ENCODE data around the gene HEBP2.

- TF ChIP-seq CTCF (IDR thresholded peaks at IDR 0.05; ENCODE audit: insufficient read depth, low read depth, low read length) (no peak), EZH2 (IDR thresholded peaks at IDR 0.05; ENCODE audit: insufficient read depth, low read length) (no peak)
Observed at GRCh38 chr6:138397128-138398122, 6.6 kb upstream of the HEBP2 start.

Data from astrocyte (in vitro differentiated cells and primary cell).